SKM-1 (cell line): Measurements from ENCODE around the gene UNC50.
"Not testable (repeated sequence)": the region's sequence is repeated elsewhere in the genome, so short reads cannot be mapped to it uniquely, and the experiment has no call there.

Experiments
- DNase-seq: peaks from one replicate; lab custom pipeline; 2025; ENCODE audit not compliant: unreplicated experiment; lab: John Stamatoyannopoulos, UW

The UNC50 gene

DNA sequence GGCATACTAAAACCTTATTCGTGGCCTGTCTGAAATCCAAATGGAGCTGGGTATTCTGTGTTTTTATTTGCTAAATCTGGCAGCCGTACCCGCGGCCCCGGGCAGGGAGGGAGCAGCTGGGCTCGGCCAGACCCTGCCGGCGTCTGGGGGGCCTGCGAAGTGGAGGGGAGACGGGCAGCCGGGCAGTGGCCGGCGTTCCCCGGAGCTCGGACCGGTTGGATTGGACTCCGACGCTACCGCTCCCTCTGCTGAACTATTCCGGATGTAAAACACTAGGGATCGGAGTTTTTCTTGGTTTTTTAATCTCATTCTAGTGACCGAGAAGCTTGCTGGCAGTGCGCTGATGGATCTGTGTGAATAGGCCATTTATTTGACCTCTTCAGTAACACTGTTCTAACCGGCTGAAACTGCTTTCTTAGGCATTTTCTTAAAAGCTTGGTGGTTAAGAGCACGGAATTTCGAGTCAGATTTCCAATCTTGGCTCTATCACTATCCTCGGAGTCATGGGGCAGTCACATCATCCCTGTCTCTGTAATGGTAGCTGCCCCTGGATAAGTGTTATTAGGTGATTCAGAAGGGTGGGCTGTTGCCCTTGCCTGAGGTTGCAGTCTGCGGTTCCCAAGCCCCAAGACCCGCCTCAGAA lies 694 bp downstream of the UNC50 start:
- DNase-seq: no peak

DNA sequence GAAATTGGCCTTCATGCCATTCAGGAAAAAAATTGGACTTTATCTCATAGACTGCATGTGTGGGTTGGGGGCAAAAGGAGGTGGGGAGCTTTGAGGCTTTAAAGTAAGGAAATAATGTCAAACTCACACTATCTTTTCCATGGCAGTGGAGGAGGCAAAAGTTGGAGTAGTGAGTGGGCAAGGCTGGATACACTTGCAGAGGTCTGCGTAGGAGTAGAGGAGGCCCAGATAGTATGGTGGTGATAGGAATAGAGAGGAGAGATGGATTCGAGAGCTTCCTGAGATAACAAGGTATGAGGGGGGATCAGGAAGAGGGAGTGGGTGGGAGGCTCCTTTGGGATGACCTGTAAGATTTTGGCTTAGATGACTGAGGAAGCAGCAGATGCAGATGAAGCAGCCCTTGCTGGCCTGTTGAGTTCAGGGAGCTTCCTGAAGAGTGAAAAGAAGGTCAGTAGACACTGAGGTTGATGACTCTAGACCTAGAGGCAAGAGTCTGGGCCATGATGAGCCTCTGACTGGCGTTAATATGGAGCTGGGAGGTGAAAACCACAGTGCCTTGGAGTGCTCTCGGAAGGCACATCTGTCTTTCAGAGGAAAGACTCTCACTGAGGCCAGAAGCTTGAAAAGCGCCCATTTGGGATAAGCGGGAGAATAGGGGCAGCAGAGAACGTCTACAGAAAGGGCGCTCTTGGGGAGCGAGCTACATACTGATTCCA lies 5.8 kb downstream of the UNC50 start:
- no peak for DNase-seq

DNA sequence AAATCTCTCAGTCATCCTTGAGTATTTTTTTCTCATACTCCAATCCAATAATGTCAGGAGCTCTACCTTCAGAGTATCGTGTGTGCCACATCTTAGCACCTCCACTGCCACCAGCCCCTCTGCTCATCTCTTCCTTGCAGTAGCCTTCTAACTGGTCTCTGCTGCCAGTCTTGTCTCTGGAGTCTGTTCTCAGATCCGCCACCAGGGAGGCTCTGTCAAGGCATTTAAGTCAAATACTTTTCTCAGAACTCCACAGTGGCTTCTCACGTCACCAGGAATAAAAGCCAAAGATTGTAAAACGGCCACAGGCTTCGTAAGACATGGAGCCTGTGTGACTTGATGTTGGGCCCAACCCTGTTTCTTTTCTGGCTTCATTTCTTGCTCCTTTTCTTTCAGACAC lies 7.1 kb downstream of the UNC50 start:
- no peak for DNase-seq

- DNase-seq: no peak
Measured at GRCh38 chr2:98617149-98617548, 8.8 kb downstream of the UNC50 start.

DNA sequence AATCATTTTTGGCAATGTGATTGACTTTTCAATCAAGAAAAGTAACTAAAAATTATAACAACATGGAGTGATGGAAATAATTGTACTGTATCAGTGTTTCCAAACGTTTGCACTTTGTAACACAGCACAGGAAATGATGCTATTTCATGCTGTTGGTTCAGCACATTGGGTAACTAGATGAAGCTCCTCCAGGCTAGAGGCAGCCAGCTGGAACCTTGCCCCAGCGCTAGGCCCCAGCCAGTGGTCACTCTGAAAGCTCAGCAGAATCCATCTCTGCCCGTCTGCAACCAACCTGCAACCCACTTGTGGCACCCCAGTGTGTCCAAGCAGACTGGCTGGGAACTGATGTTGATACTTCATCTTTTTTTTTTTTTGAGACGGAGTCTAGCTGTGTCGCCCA lies 15.3 kb downstream of the UNC50 start:
- DNase-seq: no peak

DNA sequence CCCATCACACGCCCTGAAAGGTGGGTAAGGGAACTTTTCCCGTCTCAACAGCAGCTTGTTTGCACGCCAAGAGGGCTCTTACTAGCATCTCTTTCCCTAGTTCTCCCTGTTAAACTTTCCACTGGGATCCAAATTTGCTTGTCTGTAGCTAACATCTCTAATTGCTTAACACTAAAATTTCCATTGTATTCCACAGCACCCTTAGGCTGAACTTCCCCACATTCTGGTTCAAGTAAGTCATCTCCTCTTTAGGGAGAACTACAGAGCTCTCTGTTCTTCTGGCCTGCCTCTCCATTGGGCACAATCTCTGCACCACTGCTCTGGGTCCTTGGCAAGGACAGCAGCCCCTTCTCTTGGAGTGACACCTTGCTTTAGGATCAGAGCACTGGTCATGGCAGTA lies 24.0 kb downstream of the UNC50 start:
- no peak for DNase-seq

DNA sequence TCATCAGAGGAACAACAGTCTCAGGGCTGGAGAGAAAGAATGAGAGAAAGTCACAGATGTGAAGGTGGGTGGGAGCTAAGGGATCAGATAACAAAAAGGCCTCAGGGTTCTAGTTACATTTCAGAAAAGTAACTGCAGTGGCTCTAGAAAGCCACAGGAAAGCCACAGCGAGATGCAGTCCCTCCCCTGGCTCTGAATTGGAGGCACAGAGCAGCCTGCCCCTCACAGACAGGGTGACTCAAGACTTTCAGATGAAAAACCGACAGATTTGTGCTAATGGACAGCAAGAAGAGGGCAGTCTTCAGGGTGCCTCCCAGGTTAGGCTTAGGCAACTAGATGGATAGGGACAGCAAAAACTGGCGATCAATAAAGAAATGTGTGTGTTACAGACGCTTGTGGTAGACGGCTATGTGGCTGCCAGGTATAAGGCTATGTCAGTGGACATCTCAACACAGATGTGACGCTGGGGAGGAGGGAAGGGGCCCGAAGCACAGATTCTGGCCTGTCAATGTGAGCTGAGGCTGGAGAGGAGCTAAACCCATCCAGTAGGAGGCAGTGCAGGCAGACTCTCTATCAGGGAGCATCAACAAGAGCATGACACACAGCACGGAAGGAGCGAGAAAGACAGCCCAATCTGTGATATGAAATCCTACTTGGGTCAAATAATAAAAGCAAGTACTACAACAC lies 26.2 kb downstream of the UNC50 start:
- no peak for DNase-seq

DNA sequence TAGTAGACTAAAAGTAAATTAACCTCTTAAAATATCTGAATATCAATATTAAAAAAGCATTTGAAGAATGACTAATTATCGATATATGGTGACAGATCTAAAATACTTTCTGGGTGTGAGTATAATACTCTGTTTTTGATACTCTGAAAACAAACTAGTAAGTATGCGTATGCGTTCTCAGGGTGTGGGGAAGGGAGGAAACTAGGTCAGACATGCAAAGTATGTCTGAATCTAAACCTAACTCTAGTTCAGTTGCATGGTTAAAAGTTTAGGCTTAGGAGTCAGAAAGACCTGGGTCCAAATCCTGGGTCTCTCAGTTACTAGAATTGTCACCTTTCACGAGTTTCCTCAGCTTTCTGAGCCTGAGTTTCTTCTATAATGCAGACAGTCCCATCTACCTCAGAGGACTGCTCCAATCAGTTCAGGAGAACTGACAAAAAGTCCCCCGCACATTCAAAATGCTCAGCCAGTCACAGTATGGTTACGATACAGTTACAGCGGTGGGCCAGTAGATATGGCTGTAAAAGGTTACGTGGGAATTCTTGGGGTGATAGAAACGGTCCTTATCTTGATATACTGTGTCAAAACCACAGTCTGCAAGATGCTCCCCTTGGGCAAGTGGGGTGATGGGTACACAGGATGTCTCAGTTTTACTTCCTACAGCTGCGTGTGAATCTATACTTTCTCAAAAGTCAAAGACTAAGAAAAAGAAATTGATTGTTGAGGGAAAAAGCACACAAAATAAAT lies 29.2 kb downstream of the UNC50 start:
- no peak for DNase-seq

GRCh38 chr2:98643496-98644100 lies 35.2 kb downstream of the UNC50 start:
- DNase-seq: no peak

GRCh38 chr2:98647636-98648035 lies 39.2 kb downstream of the UNC50 start:
- no peak for DNase-seq

GRCh38 chr2:98648451-98648850 lies 40.1 kb downstream of the UNC50 start:
- no peak for DNase-seq

DNA sequence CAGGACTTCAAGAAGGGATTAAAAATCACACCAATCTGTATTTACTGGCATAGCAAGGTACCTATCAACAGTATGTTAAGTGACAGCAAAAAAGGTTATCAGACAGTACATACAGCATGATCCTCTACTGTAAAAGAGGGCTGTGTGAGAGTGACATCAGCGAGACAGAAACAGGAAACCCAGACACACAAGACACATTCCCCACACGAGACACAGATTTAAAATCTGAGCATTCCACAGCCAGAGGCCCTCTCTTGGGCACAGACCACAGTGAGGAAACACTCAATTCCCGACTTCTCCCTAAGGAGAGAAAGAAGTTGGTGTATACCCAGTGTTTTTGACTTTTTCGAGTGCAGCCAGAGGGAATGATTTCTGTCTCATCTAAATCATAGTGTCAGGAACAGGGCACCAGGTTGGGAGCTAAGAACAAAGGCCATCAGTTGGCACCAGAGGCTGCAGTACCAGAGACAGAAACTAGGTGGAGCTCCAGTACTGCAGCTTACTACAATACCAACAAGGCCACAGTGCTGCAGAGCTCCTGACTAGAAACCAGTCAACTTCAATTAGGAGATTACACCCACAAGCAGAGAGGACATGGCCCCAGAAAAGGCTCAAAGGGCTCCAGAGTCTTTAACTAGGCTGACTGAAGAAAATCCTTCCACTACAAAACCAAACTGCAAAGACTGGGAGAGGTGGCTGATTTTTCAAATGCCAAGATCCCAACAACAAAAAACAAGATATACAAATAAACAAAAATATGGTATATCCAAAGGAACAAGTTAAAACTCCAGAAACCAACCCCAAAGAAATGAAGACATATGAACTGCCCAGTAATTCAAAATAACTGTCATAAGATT lies 41.0 kb downstream of the UNC50 start:
- peak; percentile 72 for DNase-seq

- no peak for DNase-seq
Measured at GRCh38 chr2:98649992-98650375, 41.6 kb downstream of the UNC50 start.

DNA sequence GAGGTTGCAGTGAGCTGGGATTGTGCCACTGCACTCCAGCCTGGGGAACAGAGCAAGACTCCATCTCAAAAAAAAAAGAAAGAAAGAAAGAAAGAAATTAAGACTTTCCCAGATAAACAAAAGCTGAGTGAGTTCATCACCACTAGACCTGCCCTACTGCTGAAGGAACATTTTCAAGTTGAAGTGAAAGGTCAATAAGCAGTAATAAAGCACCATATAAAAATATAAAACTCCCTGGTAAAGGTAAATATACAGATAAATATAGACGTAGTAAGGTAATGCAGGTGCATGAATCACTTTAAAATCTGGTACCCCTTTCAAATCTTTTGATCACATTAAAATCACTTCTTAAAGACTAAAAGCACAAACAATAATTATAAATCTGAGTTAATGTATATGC lies 42.6 kb downstream of the UNC50 start:
- DNase-seq: no peak

DNA sequence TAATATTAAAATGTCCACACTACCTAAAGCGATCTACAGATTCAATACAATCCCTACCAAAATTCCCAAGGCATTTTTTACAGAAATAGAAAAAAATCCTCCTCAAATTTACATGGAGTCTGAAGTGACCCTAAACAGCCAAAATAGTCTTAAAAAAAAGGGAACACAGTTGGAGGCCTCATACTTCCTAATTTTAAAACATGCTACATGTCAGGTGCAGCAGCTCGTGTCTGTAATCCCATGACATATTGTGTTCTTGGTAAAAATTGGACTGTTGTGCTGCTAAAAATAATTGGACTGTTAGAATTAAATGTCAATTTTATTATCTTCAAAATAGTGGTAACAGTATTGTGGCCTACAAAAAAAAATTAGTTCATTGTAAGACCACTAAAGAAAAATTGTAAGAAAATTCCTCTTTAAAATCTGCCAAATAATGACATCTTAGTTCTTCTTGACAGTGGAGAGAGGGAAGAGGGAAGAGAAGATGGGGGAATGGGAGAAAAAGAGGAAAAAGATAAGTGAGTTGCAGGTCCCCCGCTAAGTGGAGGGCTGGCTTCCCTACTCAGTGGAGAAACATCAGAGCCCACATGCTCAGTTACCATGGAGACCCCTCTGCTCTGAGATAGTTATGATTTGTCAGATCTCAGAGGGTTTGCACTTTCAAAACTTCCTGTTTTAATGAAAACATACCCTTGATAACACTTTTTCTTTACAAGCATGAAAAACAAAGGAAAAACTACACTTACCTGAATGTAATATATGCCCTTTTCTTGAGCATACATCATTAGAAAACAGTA lies 46.5 kb downstream of the UNC50 start:
- peak; percentile 42 for DNase-seq

- DNase-seq: peak; percentile 76
Measured at GRCh38 chr2:98656800-98657199, 48.4 kb downstream of the UNC50 start.

DNA sequence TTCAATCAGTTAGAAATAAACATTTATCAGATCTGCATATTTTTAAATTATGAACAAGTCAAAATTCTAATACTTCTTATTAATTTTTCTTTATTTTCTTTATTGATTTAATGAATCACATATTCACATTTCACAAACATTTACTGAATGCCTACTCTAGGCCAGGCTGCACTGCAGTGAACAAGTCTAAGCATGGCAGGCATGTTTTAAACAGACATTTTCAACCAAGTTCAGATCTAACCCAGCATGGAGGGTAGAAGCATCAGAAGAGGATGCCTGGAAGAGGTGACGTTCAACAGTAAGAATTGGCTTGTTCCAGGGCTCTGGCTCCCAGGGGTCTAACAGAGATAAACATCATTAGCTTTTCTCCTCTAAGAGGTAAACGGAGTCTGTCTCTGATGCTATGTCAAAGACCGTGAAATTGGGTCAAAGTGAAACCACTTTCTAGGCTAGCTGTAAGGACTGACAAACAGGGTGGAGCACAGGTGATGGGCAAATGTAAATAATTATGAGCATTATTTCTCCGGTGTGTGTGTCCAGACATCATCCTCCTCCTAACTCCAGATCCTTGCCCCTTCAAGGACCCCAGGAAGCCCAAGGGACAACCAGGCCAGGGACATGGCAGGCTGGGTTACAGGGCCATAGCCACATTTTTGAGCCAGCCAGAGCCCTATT lies 50.6 kb downstream of the UNC50 start:
- no peak for DNase-seq

DNA sequence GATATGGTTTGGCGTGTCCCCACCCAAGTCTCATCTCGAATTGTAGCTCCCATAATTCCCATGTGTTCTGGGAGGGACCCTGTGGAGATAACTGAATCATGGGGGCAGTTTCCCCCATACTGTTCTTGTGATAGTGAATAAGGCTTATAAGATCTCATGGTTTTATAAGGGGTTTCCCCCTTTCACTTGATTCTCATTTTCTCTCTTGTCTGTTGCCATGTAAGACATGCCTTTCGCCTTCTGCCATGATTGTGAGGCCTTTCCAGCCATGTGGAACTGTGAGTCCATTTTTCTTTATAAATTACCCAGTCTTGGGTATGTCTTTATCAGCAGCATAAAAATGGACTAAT lies 51.1 kb downstream of the UNC50 start:
- DNase-seq: not testable (repeated sequence)

DNA sequence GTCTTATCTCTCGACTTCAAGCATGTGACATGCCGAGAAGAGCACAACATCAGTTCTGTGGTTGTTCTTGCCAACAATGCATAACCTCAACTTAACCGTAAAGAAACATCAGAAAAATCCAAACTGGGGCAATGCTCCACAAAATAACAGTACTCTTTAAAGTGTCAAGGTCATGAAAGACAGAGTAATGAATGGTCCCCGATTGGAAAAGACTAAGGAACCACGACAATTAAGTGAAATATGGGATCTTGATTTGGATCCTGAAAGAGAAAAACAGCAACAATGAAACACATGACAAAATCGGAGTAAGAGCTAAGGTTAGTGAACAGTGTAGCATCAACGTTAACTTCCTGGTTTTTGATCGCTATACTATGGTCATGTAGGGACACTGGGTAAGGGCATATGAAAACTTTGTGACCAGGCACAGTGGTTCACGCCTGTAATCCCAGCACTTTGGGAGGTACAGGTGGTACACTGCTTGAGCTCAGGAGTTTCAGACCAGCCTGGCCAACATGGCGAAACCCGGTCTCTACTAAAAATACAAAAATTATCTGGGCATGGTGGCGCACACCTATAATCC lies 55.2 kb downstream of the UNC50 start:
- no peak for DNase-seq
